H1 (cell line): Measurements from ENCODE around the gene ICOSLG. TPM values are rescaled to one million over a fixed set of nuclear protein-coding genes. Genes with fewer than 3 reads are reported as not detected.

Experiments used
- CTCF ChIA-PET: fragments of 300-600 bp; sonication (Branson Sonifier 250); formaldehyde crosslinking; loops from one replicate; lab custom pipeline; 2021; ENCODE audit not compliant: partially characterized antibody; lab: Charles Lee
- POLR2A ChIA-PET: fragments of 300-600 bp; sonication (Branson Sonifier 250); formaldehyde crosslinking; loops from one replicate; lab custom pipeline; 2021; ENCODE audit warnings: inconsistent platforms; ENCODE audit not compliant: partially characterized antibody; lab: Charles Lee
- DNase-seq, 2 experiments: peaks; one replicate each; pipeline versions ENCODE4 v3.0.0 to v3.0.0-alpha.2; 2010 to 2022; ENCODE audit warnings: low spot score in 2 of 2, low read depth in 1 of 2, mixed read lengths in 1 of 2
- FAIRE-seq: peaks from 2 replicates; lab custom pipeline; 2011; peaks lifted over from hg19 to GRCh38; lab: Jason Lieb, UNC
- H2AFZ ChIP-seq: 2 replicates; pipeline ENCODE4 v1.8.1; 2012; ENCODE audit warnings: low read length, inconsistent platforms
- H2AK5ac ChIP-seq: 2 replicates; pipeline ENCODE4 v1.6.1; 2013; ENCODE audit warnings: low read depth, low read length
- H2BK120ac ChIP-seq: replicated peaks from 2 replicates; pipeline ENCODE3; 2013; ENCODE audit warnings: low read depth, low read length, inconsistent platforms
- H2BK12ac ChIP-seq: 2 replicates; pipeline ENCODE4 v1.6.1; 2013; ENCODE audit warnings: low read depth, low read length
- H2BK15ac ChIP-seq: 2 replicates; pipeline ENCODE4 v1.6.1; 2013; ENCODE audit warnings: low read length
- H2BK20ac ChIP-seq: 2 replicates; pipeline ENCODE4 v1.6.1; 2013; ENCODE audit warnings: low read length
- H2BK5ac ChIP-seq: 2 replicates; pipeline ENCODE4 v1.6.1; 2013; ENCODE audit warnings: low read depth, low read length
- H3K14ac ChIP-seq: 2 replicates; pipeline ENCODE4 v1.6.1; 2013; ENCODE audit warnings: inconsistent platforms; ENCODE audit not compliant: insufficient read length
- H3K18ac ChIP-seq: 2 replicates; pipeline ENCODE4 v1.6.1; 2013; ENCODE audit warnings: low read length; ENCODE audit errors: extremely low read depth
- H3K23ac ChIP-seq: 2 replicates; pipeline ENCODE4 v1.6.1; 2013; ENCODE audit warnings: inconsistent platforms; ENCODE audit not compliant: insufficient read length
- H3K23me2 ChIP-seq: 2 replicates; pipeline ENCODE4 v1.6.1; 2013; ENCODE audit warnings: low read depth, low read length
- H3K27ac ChIP-seq: 2 replicates; pipeline ENCODE4 v1.6.1; 2011; ENCODE audit warnings: low read depth, low read length, inconsistent platforms
- H3K27me3 ChIP-seq, 4 experiments: replicated peaks in 1 of 4; 1 replicate in 1 of 4; 2 replicates in 3 of 4; pipeline versions ENCODE4 v1.6.1 to v1.8.1; 2011 to 2013; ENCODE audit warnings: low read length in 3 of 4, mild to moderate bottlenecking in 3 of 4, inconsistent platforms in 2 of 4, mixed read lengths in 2 of 4, moderate library complexity in 1 of 4; ENCODE audit not compliant: control insufficient read depth in 3 of 4, insufficient read depth in 3 of 4; ENCODE audit errors: extremely low read depth in 1 of 4
- H3K36me3 ChIP-seq, 4 experiments: 2 replicates each; pipeline versions ENCODE4 v1.6.1 to v1.8.1; 2011 to 2013; ENCODE audit warnings: mild to moderate bottlenecking in 4 of 4, low read length in 3 of 4, moderate library complexity in 2 of 4, control low read depth in 1 of 4, inconsistent platforms in 1 of 4; ENCODE audit not compliant: insufficient read depth in 4 of 4, control insufficient read depth in 2 of 4
- H3K4ac ChIP-seq: replicated peaks from 2 replicates; pipeline ENCODE3; 2013; ENCODE audit warnings: low read length, low read depth, mixed read lengths, inconsistent platforms; ENCODE audit not compliant: insufficient read length
- H3K4me1 ChIP-seq, 4 experiments: replicated peaks in 1 of 4; 1 replicate in 1 of 4; 2 replicates in 3 of 4; pipeline versions ENCODE4 v1.6.1 to v1.8.1; 2011 to 2013; ENCODE audit warnings: low read length in 3 of 4, inconsistent platforms in 2 of 4, mixed read lengths in 1 of 4; ENCODE audit not compliant: insufficient read depth in 4 of 4, control insufficient read depth in 3 of 4
- H3K4me2 ChIP-seq, 2 experiments: 2 replicates each; pipeline versions ENCODE4 v1.6.1 to v1.8.1; 2011 to 2013; ENCODE audit warnings: low read depth in 2 of 2, low read length in 2 of 2, control low read depth in 1 of 2, inconsistent platforms in 1 of 2, mild to moderate bottlenecking in 1 of 2; ENCODE audit not compliant: insufficient read depth in 1 of 2
- H3K4me3 ChIP-seq, 4 experiments: fragments of 200-600, 300-600 bp in 1 of 4; sonication (generic), shearing (Covaris generic), sonication (Bioruptor Twin) in 1 of 4; 2 replicates each; pipeline versions ENCODE4 v1.5.1 to v1.8.1; 2011 to 2016; ENCODE audit warnings: low read length in 4 of 4, low read depth in 3 of 4, control low read depth in 2 of 4, inconsistent platforms in 2 of 4, mild to moderate bottlenecking in 2 of 4, mixed read lengths in 1 of 4, moderate library complexity in 1 of 4; ENCODE audit not compliant: insufficient read depth in 2 of 4; ENCODE audit errors: extremely low read depth in 1 of 4
- H3K56ac ChIP-seq: replicated peaks from 2 replicates; pipeline ENCODE3; 2013; ENCODE audit warnings: low read depth, mild to moderate bottlenecking, mixed read lengths, low read length, inconsistent platforms; ENCODE audit not compliant: insufficient read length
- H3K79me1 ChIP-seq: 2 replicates; pipeline ENCODE4 v1.6.1; 2013; ENCODE audit warnings: low read depth, low read length, control low read depth
- H3K79me2 ChIP-seq, 2 experiments: 2 replicates each; pipeline versions ENCODE4 v1.6.1 to v1.8.1; 2012 to 2013; ENCODE audit warnings: low read length in 2 of 2, mild to moderate bottlenecking in 2 of 2, inconsistent platforms in 1 of 2; ENCODE audit not compliant: insufficient read depth in 2 of 2, control insufficient read depth in 1 of 2
- H3K9ac ChIP-seq, 4 experiments: replicated peaks in 1 of 4; 1 replicate in 1 of 4; 2 replicates in 3 of 4; pipeline versions ENCODE4 v1.6.1 to v1.8.1; 2011 to 2013; ENCODE audit warnings: low read depth in 3 of 4, low read length in 3 of 4, control low read depth in 2 of 4, mild to moderate bottlenecking in 2 of 4, moderate library complexity in 2 of 4, inconsistent platforms in 1 of 4; ENCODE audit errors: extremely low read depth in 1 of 4
- H3K9me3 ChIP-seq, 2 experiments: 2 replicates each; pipeline versions ENCODE4 v1.6.1 to v1.8.1; 2012 to 2013; ENCODE audit warnings: mild to moderate bottlenecking in 2 of 2, moderate library complexity in 2 of 2, control low read depth in 1 of 2, inconsistent platforms in 1 of 2, low read depth in 1 of 2, low read length in 1 of 2, mixed read lengths in 1 of 2; ENCODE audit not compliant: insufficient read depth in 2 of 2
- H4K20me1 ChIP-seq, 2 experiments: replicated peaks in 1 of 2; 2 replicates each; pipeline versions ENCODE3 to v1.8.1; 2011 to 2013; ENCODE audit warnings: inconsistent platforms in 2 of 2, low read length in 2 of 2, mild to moderate bottlenecking in 1 of 2; ENCODE audit not compliant: insufficient read depth in 2 of 2, control insufficient read depth in 1 of 2
- H4K5ac ChIP-seq: 2 replicates; pipeline ENCODE4 v1.6.1; 2013; ENCODE audit warnings: low read length, low read depth, mixed read lengths, inconsistent platforms; ENCODE audit not compliant: insufficient read length
- H4K8ac ChIP-seq: 2 replicates; pipeline ENCODE4 v1.8.0; 2013; ENCODE audit warnings: mild to moderate bottlenecking, moderate library complexity, low read length, inconsistent platforms; ENCODE audit not compliant: insufficient read depth; ENCODE audit errors: extremely low read depth
- H4K91ac ChIP-seq: replicated peaks from 2 replicates; pipeline ENCODE3; 2013; ENCODE audit warnings: low read length, mixed read lengths, inconsistent platforms; ENCODE audit not compliant: insufficient read length
- ATF3 ChIP-seq: IDR thresholded peaks from 2 replicates; pipeline ENCODE4 v1.6.1; 2011; ENCODE audit warnings: low read depth, mild to moderate bottlenecking, low read length; ENCODE audit not compliant: insufficient read depth
- CBX5 ChIP-seq: fragments of 300-800, 300-1000 bp; sonication (generic); IDR thresholded peaks from 2 replicates; pipeline ENCODE4 v1.7.1; 2016; ENCODE audit warnings: antibody characterized with exemption, low read length, low read depth
- CBX8 ChIP-seq: fragments of 300-800, 300-1000 bp; sonication (generic); IDR thresholded peaks from 2 replicates; pipeline ENCODE4 v1.7.1; 2016; ENCODE audit warnings: low read depth, low read length, borderline replicate concordance
- CHD1 ChIP-seq: IDR thresholded peaks from 2 replicates; pipeline ENCODE4 v1.6.1; 2012; ENCODE audit warnings: low read depth, low read length, improper control_type of control experiment
- EP300 ChIP-seq, 2 experiments: IDR thresholded peaks; 1 replicate in 1 of 2; 2 replicates in 1 of 2; pipeline ENCODE4 v1.6.1; 2011 to 2012; ENCODE audit warnings: low read depth in 2 of 2, low read length in 2 of 2, mild to moderate bottlenecking in 2 of 2, borderline replicate concordance in 1 of 2, inconsistent platforms in 1 of 2, moderate library complexity in 1 of 2
- HDAC6 ChIP-seq: IDR thresholded peaks from one replicate; pipeline ENCODE4 v1.7.1; 2012; ENCODE audit warnings: low read depth, mild to moderate bottlenecking, inconsistent platforms, low read length, moderate library complexity
- POU5F1 ChIP-seq: IDR thresholded peaks from 2 replicates; pipeline ENCODE4 v1.6.1; 2011; ENCODE audit warnings: low read depth, mild to moderate bottlenecking, low read length, moderate library complexity
- RNF2 ChIP-seq: fragments of 200-900, 300-1000 bp; sonication (generic); IDR thresholded peaks from 2 replicates; pipeline ENCODE4 v1.7.1; 2016; ENCODE audit warnings: borderline replicate concordance, low read depth, mild to moderate bottlenecking, antibody characterized with exemption, low read length; ENCODE audit not compliant: poor library complexity, severe bottlenecking; ENCODE audit errors: missing control alignments
- SIX5 ChIP-seq: IDR thresholded peaks from 2 replicates; pipeline ENCODE4 v1.6.1; 2011; ENCODE audit warnings: mild to moderate bottlenecking, low read depth, low read length
- SP4 ChIP-seq: IDR thresholded peaks from 2 replicates; pipeline ENCODE4 v1.6.1; 2012; ENCODE audit warnings: low read length, inconsistent platforms
- USF2 ChIP-seq: IDR thresholded peaks from 2 replicates; pipeline ENCODE4 v1.6.1; 2011; ENCODE audit warnings: low read length, improper control_type of control experiment
- YY1 ChIP-seq: IDR thresholded peaks from 2 replicates; pipeline ENCODE4 v1.6.1; 2011; ENCODE audit warnings: low read depth, mild to moderate bottlenecking, low read length
- WGBS, 2 experiments: shearing (Covaris generic) in 1 of 2; methylation state at CpG; one replicate each; pipeline versions ENCODE4 v1.1.6 to v1.1.7; 2013 to 2015; ENCODE audit warnings: low lambda C conversion rate in 2 of 2, mixed read lengths in 2 of 2, inconsistent platforms in 1 of 2, low coverage in 1 of 2, missing lambda C conversion rate in 1 of 2; ENCODE audit not compliant: insufficient replicate concordance in 2 of 2, insufficient coverage in 1 of 2, insufficient read length in 1 of 2; ENCODE audit errors: extremely low coverage in 1 of 2, missing lambda C conversion rate in 1 of 2; 5-methylcytosine and 5-hydroxymethylcytosine counted together
- polyA plus RNA-seq, 7 experiments: library from polyadenylated mRNA; depleted of rRNA in 3 of 7; stranded (reverse) in 5 of 7; unstranded in 2 of 7; fragments of >200 nt in 5 of 7; fragments of 200-250 nt in 2 of 7; gene quantifications; 1 replicate in 5 of 7; 2 replicates in 1 of 7; 4 replicates in 1 of 7; pipeline versions ENCODE4 v1.2.1 to v1.2.3, GENCODE V29; 2011 to 2013; ENCODE audit warnings: missing spikeins in 2 of 7, mixed read lengths in 2 of 7
- total RNA-seq: library from RNA; stranded (reverse); fragmentation: NEBNext Ultra II Directional; extraction: Animal tissue kit (Norgen Biotek cat#: 25700); gene quantifications from 2 replicates; pipeline ENCODE4 v1.2.1, GENCODE V29; 2021

ICOSLG gene
- total and polyA plus RNA-seq, 2 of the 8 experiments (the other 6 are each of a cell fraction or from before 2014, with no cell fraction given): 2.3 to 5.5 TPM

DNA sequence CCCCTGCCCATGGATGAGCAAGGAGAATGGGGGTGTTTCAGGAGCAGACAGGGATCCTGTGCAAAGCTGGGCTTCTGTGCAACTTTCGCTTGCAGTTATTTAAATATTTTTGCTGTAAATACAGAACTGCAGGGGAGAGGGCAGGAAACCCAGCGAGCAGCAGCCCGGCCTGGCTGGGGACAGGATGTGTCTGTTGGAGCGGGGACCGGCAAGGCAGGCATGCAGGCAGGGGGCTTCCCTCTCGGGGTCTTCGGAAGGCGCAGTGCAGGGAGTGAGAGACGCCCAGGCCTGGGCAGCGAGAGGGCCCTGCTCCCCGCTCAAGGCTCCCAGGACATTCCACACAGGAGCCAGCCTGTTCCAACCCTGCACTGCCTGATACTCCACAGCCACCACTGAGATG lies 43.2 kb upstream of the ICOSLG start:
- Histone ChIP-seq H2BK5ac (no peak overlapping the region), H2BK12ac (peak overlapping the region; percentile 68; the same call in 1 of the 2 replicates), H3K4me1 (peaks cover 0 to 23% (median 15%) of the 10 kb centered on the region in 4 experiments; a peak in 6 of 7 replicates), H3K27ac (no peak overlapping the region), H3K4me2 (no peak overlapping the region), H3K27me3 (peaks cover 0 to 28% (median 17%) of the 10 kb centered on the region in 4 experiments; a peak in 5 of 7 replicates), H3K4me3 (no peak overlapping the region), H3K79me1 (no peaks in the 10 kb centered on the region), H3K56ac (no peak overlapping the region), H2AK5ac (no peak overlapping the region), H3K79me2 (no peaks in the 10 kb centered on the region), H2BK120ac (peak overlapping the region; percentile 61), H3K14ac (no peak overlapping the region), H4K91ac (no peak overlapping the region), H3K18ac (peak overlapping the region; percentile 71), H4K8ac (no peak overlapping the region; the same call in 1 of the 2 replicates), H3K9ac (no peak overlapping the region), H2BK20ac (no peak overlapping the region), H3K23ac (no peak overlapping the region), H3K4ac (peak overlapping the region; percentile 74), H3K23me2 (no peaks in the 10 kb centered on the region; the same call in 1 of the 2 replicates), H4K20me1 (no peaks in the 10 kb centered on the region), H2BK15ac (peak overlapping the region; percentile 72; the same call in 1 of the 2 replicates), H4K5ac (no peak overlapping the region), H3K36me3 (no peaks in the 10 kb centered on the region), H2AFZ (no peak overlapping the region), H3K9me3 (no peaks in the 10 kb centered on the region)
- 82% methylated on average over 11 of the region's 11 CpGs; no CpG with 5 or more reads in 1 of the 2 experiments for WGBS, 2 experiments
- ChIA-PET POLR2A (interaction anchor here (0.7 kb wide), 1 partner anchor 11 kb away, joined by 3 read pairs; no protein-coding TSS in a partner anchor), CTCF (interaction anchor here (0.6 to 5.3 kb wide), 2 partner anchors 13 to 637 kb away, joined by 3 to 53 read pairs; partner anchors contain the start of gene ITGB2)
- DNase-seq: no peak
- no peak for FAIRE-seq
- TF ChIP-seq POU5F1: no peak
- TF ChIP-seq CBX8: no peak
- no peak for TF ChIP-seq CBX5
- no peak for TF ChIP-seq USF2
- no peak for TF ChIP-seq YY1
- no peak for TF ChIP-seq EP300 (IDR thresholded peaks at IDR 0.05; ENCODE audit: borderline replicate concordance in 1 of 2, low read depth in 2 of 2, low read length in 2 of 2)
- no peak for TF ChIP-seq SIX5
- no peak for TF ChIP-seq ATF3
- TF ChIP-seq CHD1: no peak
- no peak for TF ChIP-seq RNF2
- TF ChIP-seq SP4: no peak
- TF ChIP-seq HDAC6: no peak
